Measurements from ENCODE around the gene EYS. TPM values are rescaled to one million over a fixed set of nuclear protein-coding genes. Genes with fewer than 3 reads are reported as not detected.

Gene EYS
- total RNA-seq, 1 donor from 2014 or later: not detected

DNA sequence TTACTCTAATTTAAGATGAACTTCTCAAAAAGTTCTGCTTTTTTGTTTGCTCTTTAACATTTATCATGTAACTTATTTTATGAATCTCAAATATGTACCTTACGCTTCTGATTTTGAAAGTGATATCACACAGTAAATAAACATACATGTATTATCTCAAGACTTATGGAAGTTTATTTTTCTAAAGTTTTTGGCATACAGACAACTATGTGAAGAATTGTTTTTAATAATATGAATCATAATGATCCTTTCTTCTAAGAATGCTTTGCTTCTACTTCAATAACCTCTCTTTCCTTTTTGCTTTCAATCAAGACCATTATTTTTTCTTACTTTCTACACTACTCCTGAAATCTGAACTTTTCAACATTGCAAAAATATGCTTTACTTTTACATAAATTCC lies 816.4 kb downstream of the EYS start:
- Mint-ChIP-seq H3K4me3 (no peak overlapping the region), H3K36me3 (ENCODE audit: low read depth) (no peaks in the 10 kb centered on the region), H3K4me1 (no peaks in the 10 kb centered on the region), H3K27ac (no peak overlapping the region), H3K27me3 (no peaks in the 10 kb centered on the region), H3K9me3 (no peaks in the 10 kb centered on the region)
- intact Hi-C loops (cut with micrococcal nuclease): no loop called here
- DNase-seq: no peak

DNA sequence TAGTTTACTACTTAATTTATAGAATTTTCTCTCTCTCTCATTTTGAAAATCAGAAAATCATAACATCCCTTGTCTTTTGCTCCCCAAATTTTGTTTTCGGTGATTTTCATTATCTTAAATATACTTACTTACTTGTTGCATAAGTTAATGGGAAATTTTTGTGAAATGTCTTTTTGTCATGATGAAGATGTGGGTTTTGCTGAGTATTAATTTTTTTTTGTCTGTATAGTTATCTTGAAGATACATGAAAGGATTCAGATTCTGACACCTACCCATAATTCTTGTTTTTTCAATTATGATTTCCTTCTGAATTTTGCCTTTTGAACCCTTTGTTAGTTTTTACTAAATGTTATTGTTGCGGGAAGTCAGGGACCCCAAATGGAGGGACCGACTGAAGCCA lies 817.9 kb downstream of the EYS start:
- H3K4me1 Mint-ChIP-seq: no peaks in the 10 kb centered on the region
- H3K36me3 Mint-ChIP-seq (ENCODE audit: low read depth): no peaks in the 10 kb centered on the region
- H3K4me3 Mint-ChIP-seq: no peak overlapping the region
- intact Hi-C loops (cut with micrococcal nuclease): no loop called here
- DNase-seq: no peak
- no peak overlapping the region for H3K27ac Mint-ChIP-seq
- no peaks in the 10 kb centered on the region for H3K27me3 Mint-ChIP-seq
- H3K9me3 Mint-ChIP-seq: no peaks in the 10 kb centered on the region

DNA sequence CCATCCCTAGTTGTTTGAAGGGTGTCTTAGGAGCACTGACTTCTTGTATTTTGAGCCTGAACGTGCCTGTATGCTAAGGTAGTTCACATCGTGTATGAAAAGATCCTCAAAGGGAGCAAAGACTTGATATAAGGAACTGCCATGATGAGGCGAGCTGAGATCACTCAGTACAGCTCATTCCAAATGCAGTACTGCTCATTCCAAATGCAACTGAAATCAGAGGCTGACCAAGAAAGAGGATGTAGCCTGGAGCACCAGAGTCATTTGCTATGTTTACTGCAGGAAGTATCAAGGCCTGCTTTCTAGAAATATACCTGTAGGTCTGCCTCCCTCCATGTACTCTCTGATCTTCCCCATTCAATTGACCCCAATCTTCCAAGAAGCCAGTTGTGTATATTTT lies 832.2 kb downstream of the EYS start:
- Mint-ChIP-seq H3K4me1 (no peaks in the 10 kb centered on the region), H3K4me3 (no peak overlapping the region), H3K27me3 (no peaks in the 10 kb centered on the region), H3K36me3 (ENCODE audit: low read depth) (no peaks in the 10 kb centered on the region), H3K27ac (no peak overlapping the region), H3K9me3 (peaks cover 3% of the 10 kb centered on the region)
- intact Hi-C loops (cut with micrococcal nuclease): no loop called here
- DNase-seq: no peak

DNA sequence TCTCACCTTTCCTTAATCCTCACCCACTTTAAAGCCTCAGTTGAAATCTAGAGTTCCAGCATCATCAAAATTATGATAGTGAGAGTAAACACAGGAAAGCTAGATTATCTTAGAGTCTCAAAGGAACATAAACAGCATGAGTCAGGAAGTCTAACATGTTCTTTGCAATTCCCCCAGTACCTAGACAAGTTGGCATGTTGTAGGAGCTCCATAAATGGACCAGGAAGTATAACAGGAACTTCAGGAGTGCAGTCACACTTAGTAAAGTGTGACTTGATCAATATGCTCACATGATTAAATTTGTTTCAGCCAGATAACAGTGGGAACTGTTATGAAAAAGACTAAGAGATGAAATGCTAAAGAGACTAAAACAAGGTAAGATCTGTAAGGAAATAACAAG lies 834.4 kb downstream of the EYS start:
- intact Hi-C loops (cut with micrococcal nuclease): no loop called here
- Mint-ChIP-seq H3K27ac (no peak overlapping the region), H3K9me3 (peaks cover 3% of the 10 kb centered on the region), H3K4me1 (no peaks in the 10 kb centered on the region), H3K27me3 (no peaks in the 10 kb centered on the region), H3K4me3 (no peak overlapping the region), H3K36me3 (ENCODE audit: low read depth) (no peaks in the 10 kb centered on the region)
- DNase-seq: no peak

DNA sequence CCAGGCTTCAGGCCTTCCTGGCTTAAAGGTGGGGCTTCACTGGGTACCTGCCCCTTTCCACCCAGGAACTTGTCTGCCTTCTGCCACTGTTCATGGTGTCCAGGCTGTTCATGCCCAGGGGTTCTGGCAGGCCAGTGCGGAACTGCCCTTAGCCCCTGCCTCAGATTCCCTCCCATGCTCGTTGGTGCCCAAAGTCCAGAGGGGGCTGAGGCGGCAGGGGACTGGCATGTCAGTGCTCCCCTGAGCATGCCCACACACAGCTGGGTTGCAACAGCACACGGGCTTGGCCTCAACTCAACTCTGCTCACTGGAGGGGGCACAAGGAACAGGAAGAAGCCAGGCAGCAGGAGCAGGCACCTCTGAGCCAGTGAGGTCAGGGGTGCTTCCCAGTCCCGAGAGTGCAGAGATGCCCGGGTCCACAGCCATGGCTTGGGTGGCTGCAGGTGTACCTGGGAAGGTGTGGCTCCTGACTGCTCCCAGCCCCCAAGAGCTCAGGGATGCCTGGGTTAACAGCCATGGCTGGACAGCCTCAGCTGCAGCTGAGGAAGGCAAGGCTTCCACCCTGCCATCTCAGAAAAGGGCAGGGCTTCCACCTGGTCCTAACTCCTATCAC lies 845.9 kb downstream of the EYS start:
- peaks cover 3% of the 10 kb centered on the region for H3K9me3 Mint-ChIP-seq
- no peaks in the 10 kb centered on the region for H3K4me1 Mint-ChIP-seq
- no peaks in the 10 kb centered on the region for H3K27me3 Mint-ChIP-seq
- no peak overlapping the region for H3K27ac Mint-ChIP-seq
- no peaks in the 10 kb centered on the region for H3K36me3 Mint-ChIP-seq (ENCODE audit: low read depth)
- no peak overlapping the region for H3K4me3 Mint-ChIP-seq
- intact Hi-C loops (cut with micrococcal nuclease): no loop called here
- no peak for DNase-seq

DNA sequence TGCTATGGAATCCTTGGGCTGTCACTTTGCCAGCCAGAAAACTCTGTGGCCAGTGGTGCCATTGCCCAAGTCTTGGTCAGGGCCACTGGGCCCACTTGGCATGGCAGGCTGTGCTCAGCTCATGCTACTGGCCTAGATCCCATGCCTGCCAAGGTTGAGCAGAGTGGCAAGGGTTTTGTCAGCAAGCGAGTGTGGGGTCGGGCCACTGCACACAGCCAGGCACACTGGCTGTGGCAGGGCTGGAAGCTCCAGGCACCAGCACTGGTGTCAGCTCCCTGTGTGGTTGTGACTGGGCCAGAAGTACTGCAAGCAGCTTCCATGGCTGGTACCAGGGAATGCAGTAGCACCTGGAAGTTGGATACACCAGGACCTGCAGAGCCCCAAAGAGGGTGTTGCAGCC lies 846.8 kb downstream of the EYS start:
- no peaks in the 10 kb centered on the region for H3K4me1 Mint-ChIP-seq
- no peaks in the 10 kb centered on the region for H3K36me3 Mint-ChIP-seq (ENCODE audit: low read depth)
- no peak for DNase-seq
- H3K27me3 Mint-ChIP-seq: no peaks in the 10 kb centered on the region
- H3K27ac Mint-ChIP-seq: no peak overlapping the region
- intact Hi-C loops (cut with micrococcal nuclease): no loop called here
- no peak overlapping the region for H3K4me3 Mint-ChIP-seq
- H3K9me3 Mint-ChIP-seq: peaks cover 3% of the 10 kb centered on the region

DNA sequence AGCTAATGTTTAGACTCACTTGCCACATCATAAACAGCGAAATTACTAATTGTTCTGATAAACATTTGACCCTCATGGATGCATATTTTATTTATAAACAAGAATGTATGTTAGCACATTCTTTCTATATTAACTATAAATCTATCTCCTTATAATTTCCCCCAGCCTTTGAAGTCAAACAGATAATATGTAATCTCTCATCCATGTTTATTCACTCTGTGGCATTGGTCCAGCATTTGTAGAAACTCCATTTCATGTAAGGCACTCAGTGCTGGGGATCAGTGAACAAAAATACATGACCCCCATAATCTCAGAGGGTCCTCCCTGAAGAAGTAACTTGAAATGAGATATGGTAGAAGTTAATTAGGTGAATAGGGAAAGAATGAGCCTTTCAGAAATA lies 856.9 kb downstream of the EYS start:
- intact Hi-C loops (cut with micrococcal nuclease): no loop called here
- DNase-seq: no peak
- H3K27ac Mint-ChIP-seq: no peak overlapping the region
- no peak overlapping the region for H3K4me3 Mint-ChIP-seq
- no peaks in the 10 kb centered on the region for H3K4me1 Mint-ChIP-seq
- H3K9me3 Mint-ChIP-seq: peaks cover 12% of the 10 kb centered on the region
- H3K36me3 Mint-ChIP-seq (ENCODE audit: low read depth): no peaks in the 10 kb centered on the region
- no peaks in the 10 kb centered on the region for H3K27me3 Mint-ChIP-seq

DNA sequence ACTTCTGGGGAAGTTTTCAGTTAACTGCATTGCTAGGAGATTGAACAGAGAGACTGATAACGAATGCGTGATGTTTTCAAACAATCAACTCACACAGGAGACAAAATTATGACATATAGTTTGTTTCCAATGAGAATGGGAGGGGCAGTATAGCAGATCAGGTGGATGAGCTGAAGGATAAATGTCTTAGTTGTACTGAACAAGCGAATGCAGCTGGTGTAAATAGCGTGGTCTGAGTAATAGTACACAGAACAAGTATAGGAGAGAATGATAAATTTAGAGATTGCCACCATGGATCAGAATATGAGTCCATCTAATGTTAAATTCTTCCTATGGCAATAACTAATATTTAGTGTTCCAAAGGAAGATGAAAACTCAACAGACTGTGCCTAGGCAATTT lies 858.6 kb downstream of the EYS start:
- no peak overlapping the region for H3K27ac Mint-ChIP-seq
- H3K27me3 Mint-ChIP-seq: no peaks in the 10 kb centered on the region
- intact Hi-C loops (cut with micrococcal nuclease): no loop called here
- no peak for DNase-seq
- no peaks in the 10 kb centered on the region for H3K4me1 Mint-ChIP-seq
- H3K9me3 Mint-ChIP-seq: peaks cover 14% of the 10 kb centered on the region
- no peak overlapping the region for H3K4me3 Mint-ChIP-seq
- H3K36me3 Mint-ChIP-seq (ENCODE audit: low read depth): no peaks in the 10 kb centered on the region

DNA sequence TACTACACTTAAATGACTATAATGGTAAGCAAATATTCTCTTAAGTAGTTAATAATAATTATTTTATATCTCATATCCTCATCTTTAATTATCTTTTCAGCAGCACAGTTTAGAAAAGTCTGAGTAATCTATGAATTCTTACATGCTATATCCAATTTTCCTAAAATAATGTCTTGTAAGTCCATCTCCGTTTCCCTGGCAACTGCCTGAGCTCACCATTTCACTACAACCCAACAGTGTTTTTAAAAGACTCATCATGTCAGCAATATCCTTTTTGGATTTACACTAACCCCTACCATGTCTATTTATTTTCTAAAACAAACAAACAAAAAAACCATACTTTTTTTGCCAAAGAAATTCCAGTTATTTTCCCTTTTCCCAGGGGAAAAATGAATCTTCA lies 859.6 kb downstream of the EYS start:
- no peak for DNase-seq
- Mint-ChIP-seq H3K36me3 (ENCODE audit: low read depth) (no peaks in the 10 kb centered on the region), H3K27me3 (no peaks in the 10 kb centered on the region), H3K9me3 (peaks cover 12% of the 10 kb centered on the region), H3K27ac (no peak overlapping the region), H3K4me1 (no peaks in the 10 kb centered on the region), H3K4me3 (no peak overlapping the region)
- intact Hi-C loops (cut with micrococcal nuclease): no loop called here

DNA sequence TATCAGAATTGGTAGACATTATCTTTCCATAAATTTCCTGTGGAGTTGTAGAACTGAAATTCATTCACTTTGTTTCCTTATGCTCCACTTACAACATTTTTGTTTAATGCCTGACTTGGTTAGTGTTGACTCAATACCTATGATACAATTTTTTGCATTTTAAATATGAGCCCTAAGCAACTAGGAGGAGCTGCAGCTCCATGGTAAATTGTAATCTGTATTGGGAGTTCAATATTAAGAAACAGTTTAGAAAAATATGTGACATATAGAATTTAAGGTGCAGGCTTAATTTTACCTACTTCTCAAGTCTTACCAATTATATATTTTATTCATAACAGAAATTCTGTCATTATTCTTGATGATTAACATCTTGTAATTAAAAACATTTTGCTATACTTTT lies 868.3 kb downstream of the EYS start:
- intact Hi-C loops (cut with micrococcal nuclease): no loop called here
- H3K4me1 Mint-ChIP-seq: no peaks in the 10 kb centered on the region
- no peaks in the 10 kb centered on the region for H3K27me3 Mint-ChIP-seq

DNA sequence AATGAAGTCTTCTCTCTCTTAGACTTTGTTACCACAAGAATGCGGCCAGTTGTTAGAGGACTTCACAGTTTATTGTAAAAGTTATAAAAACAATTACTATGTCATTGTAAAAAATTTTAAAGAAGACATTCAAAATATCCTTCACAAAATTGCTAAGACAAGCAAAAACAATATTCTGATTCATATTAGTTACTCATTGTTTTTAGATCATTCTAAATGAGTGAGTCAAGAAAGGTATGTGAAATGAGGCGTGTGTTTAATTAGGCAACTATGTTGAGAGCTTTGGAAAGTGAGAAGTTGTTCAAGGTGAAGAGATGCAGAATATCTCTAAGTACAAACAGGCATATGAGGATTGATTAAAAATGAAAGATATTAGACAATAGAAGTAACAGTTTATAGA lies 875.3 kb downstream of the EYS start:
- Mint-ChIP-seq H3K36me3 (ENCODE audit: low read depth) (no peaks in the 10 kb centered on the region), H3K4me1 (no peaks in the 10 kb centered on the region)

More for the DNA sequence above, 868.3 kb downstream of the EYS start:
- Mint-ChIP-seq H3K4me3 (no peak overlapping the region), H3K9me3 (peaks cover 4% of the 10 kb centered on the region), H3K27ac (no peak overlapping the region), H3K36me3 (ENCODE audit: low read depth) (no peaks in the 10 kb centered on the region)
- DNase-seq: no peak

DNA sequence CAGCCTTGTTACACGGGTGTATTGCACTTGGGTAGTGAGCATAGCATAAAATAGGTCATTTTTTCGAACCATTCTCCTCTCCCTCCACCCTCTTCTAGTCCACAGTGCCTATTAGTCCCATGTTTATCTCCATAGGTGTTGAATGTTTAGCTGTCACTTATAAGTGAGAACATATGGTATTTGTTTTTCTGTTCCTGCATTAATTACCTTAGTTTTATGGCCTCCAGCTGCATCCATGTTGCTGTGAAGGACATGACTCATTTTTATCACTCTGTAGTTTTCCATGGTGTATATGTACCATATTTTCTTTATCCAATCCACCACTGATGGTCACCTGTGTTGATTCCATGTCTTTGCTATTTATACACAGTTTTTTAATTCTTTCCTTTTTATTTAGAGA lies 889.5 kb downstream of the EYS start:
- DNase-seq: no peak
- Mint-ChIP-seq H3K27me3 (no peaks in the 10 kb centered on the region), H3K27ac (no peak overlapping the region), H3K4me1 (no peaks in the 10 kb centered on the region), H3K9me3 (no peaks in the 10 kb centered on the region), H3K36me3 (ENCODE audit: low read depth) (no peaks in the 10 kb centered on the region), H3K4me3 (no peak overlapping the region)
- intact Hi-C loops (cut with micrococcal nuclease): no loop called here

More for the DNA sequence above, 875.3 kb downstream of the EYS start:
- Mint-ChIP-seq H3K9me3 (no peaks in the 10 kb centered on the region), H3K27me3 (no peaks in the 10 kb centered on the region), H3K4me3 (no peak overlapping the region), H3K27ac (no peak overlapping the region)
- no peak for DNase-seq
- intact Hi-C loops (cut with micrococcal nuclease): no loop called here

DNA sequence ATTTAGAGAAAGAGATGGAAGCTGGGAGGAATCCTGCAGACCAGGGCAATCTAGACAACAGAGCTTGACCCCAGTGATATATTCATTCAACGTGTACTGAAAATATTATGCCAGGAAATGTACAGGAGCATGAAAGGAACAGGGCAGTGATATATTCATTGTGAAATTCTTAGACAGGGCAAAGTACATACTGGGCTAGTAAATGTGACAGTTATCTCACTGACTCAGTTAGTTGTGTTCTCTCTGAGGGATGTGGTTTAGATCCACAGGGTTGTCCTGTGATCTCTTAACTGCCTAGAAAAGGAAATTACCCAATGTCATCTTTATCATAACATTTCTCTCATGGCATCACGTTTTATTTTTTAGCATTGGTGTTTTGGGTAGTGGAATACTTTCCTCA lies 891.3 kb downstream of the EYS start:
- Mint-ChIP-seq H3K4me3 (no peak overlapping the region), H3K27me3 (no peaks in the 10 kb centered on the region), H3K9me3 (no peaks in the 10 kb centered on the region), H3K27ac (no peak overlapping the region), H3K36me3 (ENCODE audit: low read depth) (no peaks in the 10 kb centered on the region), H3K4me1 (no peaks in the 10 kb centered on the region)
- intact Hi-C loops (cut with micrococcal nuclease): no loop called here
- no peak for DNase-seq

DNA sequence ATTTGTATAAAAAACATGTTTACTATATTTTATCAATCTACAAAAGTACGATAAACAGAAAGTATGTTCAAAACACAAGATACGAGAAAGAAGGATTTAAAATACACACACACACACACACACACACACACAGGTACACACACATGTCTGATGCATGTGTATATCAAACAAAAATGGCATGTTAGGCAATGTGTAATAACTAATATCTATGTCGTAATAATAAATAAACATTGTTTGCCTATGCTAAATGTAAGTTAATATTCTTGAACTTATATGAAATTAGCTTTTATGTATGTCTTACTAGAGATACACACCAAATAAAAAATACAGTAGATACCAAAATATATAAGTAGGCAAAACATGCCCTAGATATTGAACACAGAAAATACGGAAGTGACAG lies 894.9 kb downstream of the EYS start:
- Mint-ChIP-seq H3K9me3 (no peaks in the 10 kb centered on the region), H3K36me3 (ENCODE audit: low read depth) (no peaks in the 10 kb centered on the region), H3K27me3 (no peaks in the 10 kb centered on the region), H3K27ac (no peak overlapping the region), H3K4me1 (no peaks in the 10 kb centered on the region), H3K4me3 (no peak overlapping the region)
- no peak for DNase-seq
- intact Hi-C loops (cut with micrococcal nuclease): no loop called here

DNA sequence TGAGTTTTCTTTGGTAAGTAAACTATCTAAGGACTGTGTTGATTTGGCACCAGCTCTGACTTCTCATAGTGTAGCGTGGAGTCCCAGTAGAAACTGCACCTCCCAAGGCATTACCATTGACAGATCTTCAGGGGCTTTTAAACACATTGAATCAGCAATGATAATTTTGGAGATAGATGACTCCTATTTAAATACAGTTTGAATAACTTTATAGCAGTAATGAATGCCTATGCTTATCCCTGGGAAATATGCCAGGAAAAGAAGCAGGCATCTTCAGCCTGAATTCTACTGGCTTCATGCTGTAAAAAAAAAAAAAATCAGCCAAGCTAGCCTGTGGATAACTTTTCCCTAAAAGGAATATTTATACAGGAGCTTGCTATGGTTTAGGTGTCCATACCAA lies 895.9 kb downstream of the EYS start:
- H3K36me3 Mint-ChIP-seq (ENCODE audit: low read depth): no peaks in the 10 kb centered on the region
- H3K9me3 Mint-ChIP-seq: no peaks in the 10 kb centered on the region
- H3K27me3 Mint-ChIP-seq: no peaks in the 10 kb centered on the region
- DNase-seq: no peak
- intact Hi-C loops (cut with micrococcal nuclease): no loop called here
- no peaks in the 10 kb centered on the region for H3K4me1 Mint-ChIP-seq
- no peak overlapping the region for H3K27ac Mint-ChIP-seq
- no peak overlapping the region for H3K4me3 Mint-ChIP-seq
